BLaER1 treated with 17β-estradiol and CSF1 and Interleukin-3, amounts not matched to agents 10 nM and 100 nM (cell line): Measurements from ENCODE around the gene PRDM16.
A peak's percentile ranks its signal among the peaks of the same experiment; 100 is the strongest.

ENCODE experiments used
- H3K27ac ChIP-seq, 11 experiments: shearing (Covaris generic); formaldehyde crosslinking; 2 replicates each; pipeline ENCODE4 v1.8.1; 2022
- H3K27me3 ChIP-seq, 11 experiments: shearing (Covaris generic); formaldehyde crosslinking; 2 replicates each; pipeline ENCODE4 v1.8.1; 2022
- H3K36me3 ChIP-seq, 11 experiments: shearing (Covaris generic); formaldehyde crosslinking; 2 replicates each; pipeline ENCODE4 v1.8.1; 2022
- H3K4me1 ChIP-seq, 10 experiments: shearing (Covaris generic); formaldehyde crosslinking; 2 replicates each; pipeline ENCODE4 v1.8.1; 2022
- H3K4me2 ChIP-seq, 11 experiments: shearing (Covaris generic); formaldehyde crosslinking; 2 replicates each; pipeline ENCODE4 v1.8.1; 2022
- H3K4me3 ChIP-seq, 10 experiments: shearing (Covaris generic); formaldehyde crosslinking; 2 replicates each; pipeline ENCODE4 v1.8.1; 2022
- H3K9ac ChIP-seq, 11 experiments: shearing (Covaris generic); formaldehyde crosslinking; 2 replicates each; pipeline ENCODE4 v1.8.1; 2022
- H3K9me3 ChIP-seq, 11 experiments: shearing (Covaris generic); formaldehyde crosslinking; replicated peaks in 1 of 11; 2 replicates each; pipeline ENCODE4 v1.8.1; 2022
- H4K20me1 ChIP-seq, 11 experiments: shearing (Covaris generic); formaldehyde crosslinking; 2 replicates each; pipeline ENCODE4 v1.8.1; 2022
- Cebpa-rat ChIP-seq, 11 experiments: shearing (Covaris generic); IDR thresholded peaks; 2 replicates each; pipeline ENCODE4 v1.8.1; 2022

The PRDM16 gene

DNA sequence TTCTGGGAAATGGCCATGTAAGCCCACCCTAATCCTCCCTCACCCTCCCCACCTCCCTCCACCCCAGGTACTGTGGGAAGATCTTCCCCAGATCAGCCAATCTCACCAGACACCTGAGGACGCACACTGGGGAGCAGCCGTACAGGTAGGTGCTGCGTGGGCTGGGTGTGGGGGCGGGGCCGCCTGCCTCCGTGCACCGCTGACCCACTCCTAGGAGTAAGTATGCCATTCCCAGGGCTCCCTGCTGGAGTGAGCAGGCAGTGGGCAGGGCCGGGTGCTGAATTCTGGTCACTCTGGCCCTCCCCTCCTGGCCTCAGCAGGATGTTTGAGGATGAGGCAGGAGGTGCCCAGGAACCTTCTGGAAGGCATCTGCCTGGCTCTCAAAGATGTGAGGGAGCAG lies 349.6 kb downstream of the PRDM16 start:
- Histone ChIP-seq H3K4me3 (no peak overlapping the region), H3K27ac (no peak overlapping the region), H3K9me3 (peaks cover 12 to 17% (median 15%) of the 10 kb centered on the region in 11 experiments), H3K9ac (no peak overlapping the region), H3K4me2 (no peak overlapping the region), H3K4me1 (peaks cover 7 to 19% (median 8%) of the 10 kb centered on the region in 10 experiments; a peak in 16 of 20 replicates), H3K27me3 (peaks cover 41 to 71% (median 51%) of the 10 kb centered on the region in 11 experiments), H3K36me3 (no peaks in the 10 kb centered on the region), H4K20me1 (peaks cover 0 to 49% (median 7%) of the 10 kb centered on the region in 11 experiments; a peak in 9 of 22 replicates)
- no peak for TF ChIP-seq Cebpa-rat (IDR thresholded peaks at IDR 0.05)

DNA sequence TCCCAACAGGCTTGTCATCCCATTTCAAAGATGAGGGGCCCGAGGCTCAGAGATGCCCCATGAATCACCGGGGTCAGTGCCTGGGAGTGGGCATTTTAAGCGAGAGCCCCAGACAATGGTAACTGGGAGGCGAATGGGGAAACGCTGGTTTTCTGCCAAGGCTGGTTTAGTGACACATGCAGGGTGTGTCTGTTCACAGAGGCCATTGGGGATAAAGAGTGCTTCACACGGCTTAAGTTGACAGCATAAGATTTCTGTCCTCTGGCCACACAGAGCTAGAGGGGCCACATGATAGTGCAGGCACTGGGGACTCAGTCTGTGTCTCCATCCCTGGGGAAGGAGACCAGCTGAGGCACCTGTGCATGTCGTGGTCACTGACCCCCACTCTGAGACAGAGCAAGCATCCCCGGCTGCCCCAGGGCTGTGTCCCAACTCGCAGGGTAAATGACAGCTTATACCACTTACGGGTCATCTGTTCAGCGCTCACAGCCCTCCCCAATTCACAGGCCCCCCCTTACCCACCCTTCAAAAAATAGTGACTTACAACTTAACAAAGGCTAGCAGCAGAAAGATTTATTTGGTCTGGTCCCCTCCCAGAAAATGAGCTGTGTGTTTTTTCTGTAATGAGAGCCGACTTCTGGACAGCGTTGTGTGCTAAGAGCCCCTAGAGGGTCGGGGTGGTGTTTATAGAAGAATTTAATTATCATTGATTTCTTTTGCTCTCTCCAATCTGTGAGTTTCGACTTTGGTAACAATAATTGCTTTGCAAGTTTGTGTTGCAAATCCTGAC lies 350.6 kb downstream of the PRDM16 start:
- TF ChIP-seq Cebpa-rat (IDR thresholded peaks at IDR 0.05), result no peak
- H3K36me3 ChIP-seq, result no peaks in the 10 kb centered on the region
- H3K27me3 ChIP-seq, result peaks cover 48 to 80% (median 60%) of the 10 kb centered on the region in 11 experiments
- no peak overlapping the region for H3K9ac ChIP-seq
- no peak overlapping the region for H3K27ac ChIP-seq
- H3K4me2 ChIP-seq, result no peak overlapping the region
- H3K4me1 ChIP-seq, result peaks cover 8 to 30% (median 18%) of the 10 kb centered on the region in 10 experiments; a peak in 16 of 20 replicates
- peaks cover 0 to 48% (median 8%) of the 10 kb centered on the region in 11 experiments; a peak in 9 of 22 replicates for H4K20me1 ChIP-seq
- H3K4me3 ChIP-seq, result no peak overlapping the region
- H3K9me3 ChIP-seq, result peaks cover 12 to 17% (median 15%) of the 10 kb centered on the region in 11 experiments

DNA sequence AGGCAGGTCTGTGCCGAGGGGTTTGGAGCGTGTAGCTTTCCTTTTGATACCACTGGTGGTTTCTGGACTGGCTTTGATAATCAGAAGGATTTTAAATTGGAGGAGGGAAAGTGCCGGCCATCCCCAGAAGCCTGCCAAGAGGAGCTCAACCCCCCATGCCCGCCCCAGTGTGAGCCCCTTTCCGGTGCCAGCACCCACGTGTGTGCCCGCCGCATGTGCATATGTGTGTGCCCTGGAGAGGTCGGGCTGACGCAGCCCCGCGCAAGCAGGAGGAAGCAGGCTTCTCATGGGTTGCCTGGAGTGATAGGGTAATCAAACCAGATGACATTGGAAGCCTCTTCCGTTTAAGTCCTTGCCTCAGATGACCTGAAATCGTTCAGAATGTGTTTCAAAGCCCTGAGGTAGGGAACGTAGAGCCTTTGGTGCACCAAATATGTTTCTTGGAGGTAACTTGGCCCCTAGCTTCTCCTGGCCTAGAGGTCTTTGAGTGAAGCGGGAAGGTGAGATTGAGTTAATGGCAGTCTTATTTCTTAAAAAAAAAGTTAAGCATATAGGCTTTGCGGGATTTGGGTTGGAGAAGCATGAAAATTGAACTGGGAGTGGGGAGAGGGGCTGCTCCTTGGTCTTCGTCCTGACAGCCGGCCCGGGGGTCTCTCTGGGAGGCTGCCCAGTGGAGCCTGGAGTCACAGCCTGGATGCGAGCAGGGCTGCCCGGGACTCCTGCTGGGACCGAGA lies 351.4 kb downstream of the PRDM16 start:
- TF ChIP-seq Cebpa-rat (IDR thresholded peaks at IDR 0.05), result no peak
- no peak overlapping the region for H3K9ac ChIP-seq
- no peak overlapping the region for H3K27ac ChIP-seq
- H3K9me3 ChIP-seq, result peaks cover 12 to 17% (median 15%) of the 10 kb centered on the region in 11 experiments
- H4K20me1 ChIP-seq, result peaks cover 0 to 48% (median 8%) of the 10 kb centered on the region in 11 experiments; a peak in 9 of 22 replicates
- H3K4me2 ChIP-seq, result no peak overlapping the region
- H3K27me3 ChIP-seq, result peaks cover 48 to 79% (median 60%) of the 10 kb centered on the region in 11 experiments
- H3K36me3 ChIP-seq, result no peaks in the 10 kb centered on the region
- H3K4me3 ChIP-seq, result no peak overlapping the region
- peaks cover 8 to 33% (median 20%) of the 10 kb centered on the region in 10 experiments; a peak in 16 of 20 replicates for H3K4me1 ChIP-seq

DNA sequence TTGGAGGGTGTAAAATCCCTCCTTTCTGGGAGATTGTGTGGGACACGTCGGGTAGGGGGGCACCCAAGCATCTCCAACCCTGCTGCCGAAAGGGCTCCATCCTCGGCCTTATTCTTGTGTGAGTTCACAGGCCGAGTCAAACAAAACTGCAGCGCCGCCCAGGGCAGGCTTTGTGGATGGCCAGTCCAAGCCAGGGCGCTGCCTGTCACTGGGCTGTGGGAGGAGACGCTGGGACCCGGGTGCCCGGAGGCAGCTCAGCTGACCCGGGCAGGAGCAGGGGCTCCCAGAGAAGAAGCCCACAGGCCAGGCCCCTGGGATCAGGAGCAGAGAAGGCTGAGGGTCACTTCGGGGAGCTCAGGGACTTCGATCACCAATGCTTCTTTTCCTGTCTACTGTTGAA lies 353.6 kb downstream of the PRDM16 start:
- TF ChIP-seq Cebpa-rat (IDR thresholded peaks at IDR 0.05), result no peak
- H3K4me1 ChIP-seq, result peaks cover 8 to 25% (median 20%) of the 10 kb centered on the region in 10 experiments; a peak in 16 of 20 replicates

DNA sequence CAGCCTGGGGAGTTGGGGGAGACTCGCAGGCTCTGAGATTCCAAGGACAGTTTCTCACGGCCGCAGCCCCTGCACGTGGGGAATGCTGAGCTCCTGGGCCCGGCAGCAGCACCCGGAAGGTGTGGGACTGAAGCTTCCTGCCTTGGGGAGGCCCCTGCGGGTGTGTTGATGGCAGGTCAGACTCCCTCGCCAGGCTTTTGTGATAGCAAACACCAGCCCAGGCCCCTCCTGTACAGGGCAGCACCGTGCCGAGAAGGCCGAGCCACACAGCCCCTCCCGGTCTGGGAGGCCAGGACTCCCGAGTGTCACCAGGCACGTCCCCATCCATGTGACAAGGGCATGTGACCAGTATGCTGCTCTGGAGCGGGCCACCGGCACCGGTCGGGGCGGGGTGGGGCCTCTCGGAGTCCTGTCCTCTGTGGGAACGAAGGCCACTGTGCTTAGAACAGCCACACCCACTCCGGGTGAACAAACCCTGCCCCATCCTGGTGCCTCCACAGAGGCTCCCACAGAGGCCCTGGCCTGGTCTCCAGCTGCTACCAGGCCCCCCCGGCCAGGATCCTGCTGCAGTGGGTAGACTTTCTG lies 354.3 kb downstream of the PRDM16 start:
- peak overlapping the region; percentile 8 to 67 (median 52); a peak in 19 of 22 replicates for H3K4me2 ChIP-seq
- TF ChIP-seq Cebpa-rat (IDR thresholded peaks at IDR 0.05), result no peak
- H3K27me3 ChIP-seq, result peaks cover 48 to 69% (median 60%) of the 10 kb centered on the region in 11 experiments
- no peak overlapping the region for H3K27ac ChIP-seq
- no peaks in the 10 kb centered on the region for H3K36me3 ChIP-seq
- H3K4me3 ChIP-seq, result no peak overlapping the region
- H3K4me1 ChIP-seq, result peaks cover 8 to 25% (median 20%) of the 10 kb centered on the region in 10 experiments; a peak in 16 of 20 replicates
- H4K20me1 ChIP-seq, result peaks cover 0 to 57% (median 8%) of the 10 kb centered on the region in 11 experiments; a peak in 10 of 22 replicates
- H3K9me3 ChIP-seq, result no peaks in the 10 kb centered on the region
- H3K9ac ChIP-seq, result peak overlapping the region in 4 of 11 experiments; percentile 2 to 50 (median 28); a peak in 4 of 22 replicates

More for the DNA sequence above, 353.6 kb downstream of the PRDM16 start:
- H3K4me2 ChIP-seq, result peak overlapping the region in 7 of 11 experiments; percentile 46 to 67 (median 58); a peak in 14 of 22 replicates
- peaks cover 0 to 1% (median 0%) of the 10 kb centered on the region in 11 experiments; a peak in 3 of 22 replicates for H3K9me3 ChIP-seq
- peaks cover 0 to 55% (median 8%) of the 10 kb centered on the region in 11 experiments; a peak in 9 of 22 replicates for H4K20me1 ChIP-seq
- peak overlapping the region in 2 of 11 experiments; percentile 2 to 25; a peak in 1 of 22 replicates for H3K9ac ChIP-seq
- no peak overlapping the region for H3K27ac ChIP-seq
- peaks cover 48 to 69% (median 60%) of the 10 kb centered on the region in 11 experiments for H3K27me3 ChIP-seq
- H3K36me3 ChIP-seq, result no peaks in the 10 kb centered on the region
- H3K4me3 ChIP-seq, result no peak overlapping the region

DNA sequence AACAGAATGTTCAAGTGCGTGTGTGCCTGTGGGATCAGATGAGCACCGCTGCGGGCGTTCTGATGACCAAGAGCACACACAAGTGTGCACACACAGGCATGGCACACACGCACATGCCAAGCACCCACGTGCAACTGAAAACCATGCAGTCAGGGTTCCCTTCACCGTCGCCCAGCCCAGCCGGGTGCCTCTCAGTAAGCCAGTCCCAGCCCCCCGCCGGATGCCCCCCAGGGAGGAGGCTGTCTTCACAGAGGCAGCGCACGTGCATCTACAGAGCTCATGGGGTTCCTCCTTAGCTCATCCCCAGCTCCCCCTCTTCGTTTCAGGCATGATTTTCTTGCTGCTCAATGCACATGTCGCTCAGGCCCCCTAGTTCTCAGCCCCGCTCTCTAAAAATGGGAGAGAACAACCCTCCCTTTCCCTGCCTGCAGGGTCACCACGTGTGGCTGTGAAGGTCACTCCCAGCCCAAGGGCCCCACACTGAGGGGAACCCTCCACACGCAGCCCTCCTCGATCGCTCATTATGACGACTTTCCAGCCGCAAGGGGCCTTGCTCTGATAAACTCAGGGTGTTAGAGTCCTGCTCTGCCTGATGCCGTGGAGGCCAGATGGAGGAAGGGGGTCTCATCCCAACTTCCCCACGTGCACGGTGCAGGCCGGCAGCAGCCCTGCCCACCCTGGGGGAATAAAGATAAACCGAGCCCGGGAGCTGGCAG lies 355.1 kb downstream of the PRDM16 start:
- H3K4me3 ChIP-seq, result no peak overlapping the region
- no peaks in the 10 kb centered on the region for H3K36me3 ChIP-seq
- H3K27me3 ChIP-seq, result peaks cover 45 to 62% (median 53%) of the 10 kb centered on the region in 11 experiments
- no peak for TF ChIP-seq Cebpa-rat (IDR thresholded peaks at IDR 0.05)
- no peak overlapping the region; a peak in 2 of 22 replicates for H3K9ac ChIP-seq
- no peak overlapping the region for H3K27ac ChIP-seq
- H4K20me1 ChIP-seq, result peaks cover 0 to 58% (median 8%) of the 10 kb centered on the region in 11 experiments; a peak in 10 of 22 replicates
- H3K9me3 ChIP-seq, result no peaks in the 10 kb centered on the region
- H3K4me1 ChIP-seq, result peaks cover 8 to 25% (median 20%) of the 10 kb centered on the region in 10 experiments; a peak in 16 of 20 replicates
- H3K4me2 ChIP-seq, result peak overlapping the region; percentile 45 to 74 (median 55); a peak in 18 of 22 replicates

DNA sequence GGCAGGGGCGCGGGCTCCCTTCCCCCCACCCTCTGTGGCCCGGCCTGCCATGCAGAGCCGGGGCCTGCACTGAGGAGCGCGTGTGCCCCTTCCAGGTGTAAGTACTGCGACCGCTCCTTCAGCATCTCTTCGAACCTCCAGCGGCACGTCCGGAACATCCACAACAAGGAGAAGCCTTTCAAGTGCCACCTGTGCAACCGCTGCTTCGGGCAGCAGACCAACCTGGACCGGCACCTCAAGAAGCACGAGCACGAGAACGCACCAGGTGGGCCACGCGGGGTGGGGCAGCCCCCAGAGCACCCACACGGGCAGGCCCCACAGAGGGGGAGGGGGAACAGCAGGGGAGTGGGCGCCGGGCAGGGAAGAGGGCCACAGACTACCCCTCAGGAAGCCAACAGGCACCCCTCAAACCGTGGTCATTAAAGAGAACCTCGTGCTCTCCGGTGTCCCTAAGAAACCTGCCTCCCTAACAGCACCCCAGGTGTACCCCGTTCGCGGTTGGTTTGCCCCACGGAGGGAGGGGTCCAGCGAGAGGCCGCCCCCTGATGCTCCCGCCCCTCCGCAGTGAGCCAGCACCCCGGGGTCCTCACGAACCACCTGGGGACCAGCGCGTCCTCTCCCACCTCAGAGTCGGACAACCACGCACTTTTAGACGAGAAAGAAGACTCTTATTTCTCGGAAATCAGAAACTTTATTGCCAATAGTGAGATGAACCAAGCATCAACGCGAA lies 356.6 kb downstream of the PRDM16 start:
- Histone ChIP-seq H3K4me1 (peaks cover 8 to 25% (median 20%) of the 10 kb centered on the region in 10 experiments; a peak in 16 of 20 replicates), H3K27me3 (peaks cover 29 to 46% (median 37%) of the 10 kb centered on the region in 11 experiments), H3K27ac (no peak overlapping the region), H3K4me3 (no peak overlapping the region), H4K20me1 (peaks cover 0 to 68% (median 8%) of the 10 kb centered on the region in 11 experiments; a peak in 10 of 22 replicates), H3K36me3 (no peaks in the 10 kb centered on the region), H3K9ac (no peak overlapping the region), H3K9me3 (no peaks in the 10 kb centered on the region), H3K4me2 (no peak overlapping the region; a peak in 1 of 22 replicates)
- no peak for TF ChIP-seq Cebpa-rat (IDR thresholded peaks at IDR 0.05)
